Measurements from ENCODE around the gene TMEM145.

The TMEM145 gene

GRCh38 chr19:42288881-42289555 is 24.1 kb upstream of the TMEM145 start:
- no peak for DNase-seq (ENCODE audit: low read depth)

- DNase-seq (ENCODE audit: low read depth): no peak
Measured at GRCh38 chr19:42289556-42290041, 23.5 kb upstream of the TMEM145 start.

- no peak for DNase-seq (ENCODE audit: low read depth)
Measured at GRCh38 chr19:42290136-42290522, 23.0 kb upstream of the TMEM145 start.

GRCh38 chr19:42290523-42291434 is 22.3 kb upstream of the TMEM145 start:
- no peak for DNase-seq (ENCODE audit: low read depth)

- DNase-seq (ENCODE audit: low read depth): no peak
Measured at GRCh38 chr19:42291435-42291810, 21.7 kb upstream of the TMEM145 start.

GRCh38 chr19:42292042-42292960 is 20.8 kb upstream of the TMEM145 start:
- DNase-seq (ENCODE audit: low read depth): no peak

- no peak for DNase-seq (ENCODE audit: low read depth)
Measured at GRCh38 chr19:42292963-42293362, 20.1 kb upstream of the TMEM145 start.

GRCh38 chr19:42293540-42293939 is 19.6 kb upstream of the TMEM145 start:
- no peak for DNase-seq (ENCODE audit: low read depth)

GRCh38 chr19:42293948-42294347 is 19.2 kb upstream of the TMEM145 start:
- no peak for DNase-seq (ENCODE audit: low read depth)

- DNase-seq (ENCODE audit: low read depth): no peak
Measured at GRCh38 chr19:42294471-42295137, 18.5 kb upstream of the TMEM145 start.

- DNase-seq (ENCODE audit: low read depth): no peak
Measured at GRCh38 chr19:42295342-42295741, 17.8 kb upstream of the TMEM145 start.

GRCh38 chr19:42295831-42296525 is 17.1 kb upstream of the TMEM145 start:
- no peak for DNase-seq (ENCODE audit: low read depth)

GRCh38 chr19:42297039-42297438 is 16.1 kb upstream of the TMEM145 start:
- DNase-seq (ENCODE audit: low read depth): no peak

- no peak for DNase-seq (ENCODE audit: low read depth)
Measured at GRCh38 chr19:42301646-42302203, 11.4 kb upstream of the TMEM145 start, which contains the start of gene PRR19. Gene PRR19 (plus strand): TSS chr19:42302132. CDS start chr19:42309585, 7,453 bp downstream.

GRCh38 chr19:42303101-42303464 is 10.0 kb upstream of the TMEM145 start:
- DNase-seq (ENCODE audit: low read depth): no peak

- DNase-seq (ENCODE audit: low read depth): no peak
Measured at GRCh38 chr19:42303876-42304275, 9.2 kb upstream of the TMEM145 start.

GRCh38 chr19:42306646-42307045 is 6.5 kb upstream of the TMEM145 start:
- DNase-seq (ENCODE audit: low read depth): no peak

GRCh38 chr19:42309686-42310085 is 3.4 kb upstream of the TMEM145 start:
- DNase-seq (ENCODE audit: low read depth): no peak

GRCh38 chr19:42311657-42312056 is 1.5 kb upstream of the TMEM145 start:
- no peak for DNase-seq (ENCODE audit: low read depth)

- DNase-seq (ENCODE audit: low read depth): no peak
Measured at GRCh38 chr19:42312370-42312769, 739 bp upstream of the TMEM145 start.

All from iris pigment epithelial cell (primary cell).